Measurements from ENCODE around the gene KISS1R.

- TF ChIP-seq, protein P1, sequence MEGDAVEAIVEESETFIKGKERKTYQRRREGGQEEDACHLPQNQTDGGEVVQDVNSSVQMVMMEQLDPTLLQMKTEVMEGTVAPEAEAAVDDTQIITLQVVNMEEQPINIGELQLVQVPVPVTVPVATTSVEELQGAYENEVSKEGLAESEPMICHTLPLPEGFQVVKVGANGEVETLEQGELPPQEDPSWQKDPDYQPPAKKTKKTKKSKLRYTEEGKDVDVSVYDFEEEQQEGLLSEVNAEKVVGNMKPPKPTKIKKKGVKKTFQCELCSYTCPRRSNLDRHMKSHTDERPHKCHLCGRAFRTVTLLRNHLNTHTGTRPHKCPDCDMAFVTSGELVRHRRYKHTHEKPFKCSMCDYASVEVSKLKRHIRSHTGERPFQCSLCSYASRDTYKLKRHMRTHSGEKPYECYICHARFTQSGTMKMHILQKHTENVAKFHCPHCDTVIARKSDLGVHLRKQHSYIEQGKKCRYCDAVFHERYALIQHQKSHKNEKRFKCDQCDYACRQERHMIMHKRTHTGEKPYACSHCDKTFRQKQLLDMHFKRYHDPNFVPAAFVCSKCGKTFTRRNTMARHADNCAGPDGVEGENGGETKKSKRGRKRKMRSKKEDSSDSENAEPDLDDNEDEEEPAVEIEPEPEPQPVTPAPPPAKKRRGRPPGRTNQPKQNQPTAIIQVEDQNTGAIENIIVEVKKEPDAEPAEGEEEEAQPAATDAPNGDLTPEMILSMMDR (IDR thresholded peaks at IDR 0.05): no peak
- TF ChIP-seq POLR2A (IDR thresholded peaks at IDR 0.05): no peak
Observed at GRCh38 chr19:926589-927350, 9.6 kb downstream of the KISS1R start.

Data from adrenal gland (tissue), 5 donors.